ENCODE results near the gene PDCD6IP.

DNA sequence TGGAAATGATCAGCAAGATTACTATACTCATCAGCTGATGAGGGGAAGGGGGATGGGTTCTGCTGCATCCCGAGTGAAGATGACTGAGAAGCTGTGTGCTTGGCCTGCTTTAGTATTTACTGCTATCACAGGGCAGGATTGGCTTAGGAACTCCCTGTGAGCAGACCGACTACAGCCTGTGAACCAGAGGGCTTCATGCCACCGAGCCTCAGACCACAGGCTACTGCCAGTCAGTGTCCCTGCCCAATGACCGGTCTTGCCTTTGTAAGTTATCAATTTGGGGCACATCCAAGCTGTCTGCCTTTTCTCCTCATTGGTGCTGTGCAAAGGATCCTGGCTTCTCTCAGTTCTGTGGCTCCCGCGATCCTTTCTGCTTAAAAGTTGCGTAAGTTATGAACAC, 71.5 kb downstream of the PDCD6IP start:
- TF ChIP-seq POLR2A (IDR thresholded peaks at IDR 0.05) (no peak), POLR2AphosphoS5 (IDR thresholded peaks at IDR 0.05) (no peak)
- TF ChIP-seq, protein P1, sequence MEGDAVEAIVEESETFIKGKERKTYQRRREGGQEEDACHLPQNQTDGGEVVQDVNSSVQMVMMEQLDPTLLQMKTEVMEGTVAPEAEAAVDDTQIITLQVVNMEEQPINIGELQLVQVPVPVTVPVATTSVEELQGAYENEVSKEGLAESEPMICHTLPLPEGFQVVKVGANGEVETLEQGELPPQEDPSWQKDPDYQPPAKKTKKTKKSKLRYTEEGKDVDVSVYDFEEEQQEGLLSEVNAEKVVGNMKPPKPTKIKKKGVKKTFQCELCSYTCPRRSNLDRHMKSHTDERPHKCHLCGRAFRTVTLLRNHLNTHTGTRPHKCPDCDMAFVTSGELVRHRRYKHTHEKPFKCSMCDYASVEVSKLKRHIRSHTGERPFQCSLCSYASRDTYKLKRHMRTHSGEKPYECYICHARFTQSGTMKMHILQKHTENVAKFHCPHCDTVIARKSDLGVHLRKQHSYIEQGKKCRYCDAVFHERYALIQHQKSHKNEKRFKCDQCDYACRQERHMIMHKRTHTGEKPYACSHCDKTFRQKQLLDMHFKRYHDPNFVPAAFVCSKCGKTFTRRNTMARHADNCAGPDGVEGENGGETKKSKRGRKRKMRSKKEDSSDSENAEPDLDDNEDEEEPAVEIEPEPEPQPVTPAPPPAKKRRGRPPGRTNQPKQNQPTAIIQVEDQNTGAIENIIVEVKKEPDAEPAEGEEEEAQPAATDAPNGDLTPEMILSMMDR (IDR thresholded peaks at IDR 0.05): no peak
